Measurements from ENCODE around the gene RNF169. TPM values are rescaled to one million over a fixed set of nuclear protein-coding genes. Genes with fewer than 3 reads are reported as not detected.
A peak's percentile ranks its signal among the peaks of the same experiment; 100 is the strongest.

Gene RNF169
- total RNA-seq, 1 donor from 2014 or later: 15.5 TPM

- Mint-ChIP-seq H3K27me3 (ENCODE audit: unreplicated experiment) (peaks cover 79% of the 10 kb centered on the region), H3K9me3 (ENCODE audit: unreplicated experiment) (no peaks in the 10 kb centered on the region)
- TF ChIP-seq CTCF (IDR thresholded peaks at IDR 0.05): no peak
Measured at GRCh38 chr11:74730571-74731260, 17.9 kb upstream of the RNF169 start.

GRCh38 chr11:74731301-74732094 is 17.2 kb upstream of the RNF169 start, which contains the start of gene CHRDL2:
TSS of gene CHRDL2 (minus strand) at chr11:74731426. CDS start at chr11:74730888, 538 bp downstream.
- Mint-ChIP-seq H3K36me3 (ENCODE audit: unreplicated experiment) (no peaks in the 10 kb centered on the region), H3K9me3 (ENCODE audit: unreplicated experiment) (no peaks in the 10 kb centered on the region), H3K27ac (ENCODE audit: unreplicated experiment) (no peak within 1 kb of the TSS), H3K4me1 (ENCODE audit: unreplicated experiment) (peaks cover 5% of the 10 kb centered on the region), H3K27me3 (ENCODE audit: unreplicated experiment) (peaks cover 71% of the 10 kb centered on the region), H3K4me3 (ENCODE audit: unreplicated experiment) (peak within 1 kb of the TSS; percentile 66)
- no peak for TF ChIP-seq CTCF (IDR thresholded peaks at IDR 0.05)
- no peak for DNase-seq (ENCODE audit: extremely low spot score, unreplicated experiment)

More at GRCh38 chr11:74730571-74731260, 17.9 kb upstream of the RNF169 start:
- DNase-seq (ENCODE audit: extremely low spot score, unreplicated experiment): no peak
- Mint-ChIP-seq H3K36me3 (ENCODE audit: unreplicated experiment) (no peaks in the 10 kb centered on the region), H3K27ac (ENCODE audit: unreplicated experiment) (no peak overlapping the region), H3K4me3 (ENCODE audit: unreplicated experiment) (peak overlapping the region; percentile 66), H3K4me1 (ENCODE audit: unreplicated experiment) (peaks cover 5% of the 10 kb centered on the region)

GRCh38 chr11:74734559-74734925 is 14.1 kb upstream of the RNF169 start:
- Mint-ChIP-seq H3K27ac (ENCODE audit: unreplicated experiment) (no peak overlapping the region), H3K4me3 (ENCODE audit: unreplicated experiment) (no peak overlapping the region), H3K27me3 (ENCODE audit: unreplicated experiment) (peaks cover 65% of the 10 kb centered on the region), H3K9me3 (ENCODE audit: unreplicated experiment) (no peaks in the 10 kb centered on the region), H3K4me1 (ENCODE audit: unreplicated experiment) (peaks cover 5% of the 10 kb centered on the region), H3K36me3 (ENCODE audit: unreplicated experiment) (no peaks in the 10 kb centered on the region)
- no peak for TF ChIP-seq CTCF (IDR thresholded peaks at IDR 0.05)
- DNase-seq (ENCODE audit: extremely low spot score, unreplicated experiment): no peak

GRCh38 chr11:74735365-74735928 is 13.2 kb upstream of the RNF169 start:
- Mint-ChIP-seq H3K4me3 (ENCODE audit: unreplicated experiment) (no peak overlapping the region), H3K9me3 (ENCODE audit: unreplicated experiment) (no peaks in the 10 kb centered on the region), H3K27ac (ENCODE audit: unreplicated experiment) (no peak overlapping the region), H3K27me3 (ENCODE audit: unreplicated experiment) (peaks cover 56% of the 10 kb centered on the region), H3K4me1 (ENCODE audit: unreplicated experiment) (peaks cover 5% of the 10 kb centered on the region), H3K36me3 (ENCODE audit: unreplicated experiment) (no peaks in the 10 kb centered on the region)
- DNase-seq (ENCODE audit: extremely low spot score, unreplicated experiment): no peak
- no peak for TF ChIP-seq CTCF (IDR thresholded peaks at IDR 0.05)

GRCh38 chr11:74736031-74736430 is 12.6 kb upstream of the RNF169 start:
- H3K4me1 Mint-ChIP-seq (ENCODE audit: unreplicated experiment): no peaks in the 10 kb centered on the region
- no peak for DNase-seq (ENCODE audit: extremely low spot score, unreplicated experiment)
- H3K36me3 Mint-ChIP-seq (ENCODE audit: unreplicated experiment): no peaks in the 10 kb centered on the region
- H3K9me3 Mint-ChIP-seq (ENCODE audit: unreplicated experiment): no peaks in the 10 kb centered on the region
- H3K27me3 Mint-ChIP-seq (ENCODE audit: unreplicated experiment): peaks cover 51% of the 10 kb centered on the region
- H3K4me3 Mint-ChIP-seq (ENCODE audit: unreplicated experiment): no peak overlapping the region
- no peak for TF ChIP-seq CTCF (IDR thresholded peaks at IDR 0.05)
- H3K27ac Mint-ChIP-seq (ENCODE audit: unreplicated experiment): no peak overlapping the region

Data from osteocyte (in vitro differentiated cells).